ENCODE data around the gene FCHO2.
"Not testable (repeated sequence)": the region's sequence is repeated elsewhere in the genome, so short reads cannot be mapped to it uniquely, and the experiment has no call there.

DNA sequence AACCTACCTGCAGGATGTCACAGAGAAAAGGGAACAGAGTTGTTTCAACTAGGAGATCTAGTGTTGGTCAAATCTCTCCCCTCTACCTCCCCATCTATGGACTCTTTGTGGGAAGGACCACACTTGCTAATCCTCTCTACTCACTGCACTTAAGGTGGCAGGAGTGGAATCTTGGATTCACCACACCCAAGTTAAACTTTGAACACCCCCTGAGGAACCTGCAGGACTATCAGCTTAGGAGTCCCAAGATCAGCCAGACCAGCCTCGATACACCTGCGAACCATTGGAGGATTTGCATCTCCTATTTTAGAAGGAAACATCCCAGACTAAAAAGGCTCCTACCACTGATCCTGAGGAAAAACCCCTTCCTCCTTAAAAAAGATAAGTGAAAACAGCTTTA, 23.2 kb upstream of the FCHO2 start:
- not testable (repeated sequence) for TF ChIP-seq POLR2A (IDR thresholded peaks at IDR 0.05; ENCODE audit: extremely low read depth, insufficient read length); MYC (IDR thresholded peaks at IDR 0.05; ENCODE audit: low read depth, low read length)
- TF ChIP-seq, protein P1, sequence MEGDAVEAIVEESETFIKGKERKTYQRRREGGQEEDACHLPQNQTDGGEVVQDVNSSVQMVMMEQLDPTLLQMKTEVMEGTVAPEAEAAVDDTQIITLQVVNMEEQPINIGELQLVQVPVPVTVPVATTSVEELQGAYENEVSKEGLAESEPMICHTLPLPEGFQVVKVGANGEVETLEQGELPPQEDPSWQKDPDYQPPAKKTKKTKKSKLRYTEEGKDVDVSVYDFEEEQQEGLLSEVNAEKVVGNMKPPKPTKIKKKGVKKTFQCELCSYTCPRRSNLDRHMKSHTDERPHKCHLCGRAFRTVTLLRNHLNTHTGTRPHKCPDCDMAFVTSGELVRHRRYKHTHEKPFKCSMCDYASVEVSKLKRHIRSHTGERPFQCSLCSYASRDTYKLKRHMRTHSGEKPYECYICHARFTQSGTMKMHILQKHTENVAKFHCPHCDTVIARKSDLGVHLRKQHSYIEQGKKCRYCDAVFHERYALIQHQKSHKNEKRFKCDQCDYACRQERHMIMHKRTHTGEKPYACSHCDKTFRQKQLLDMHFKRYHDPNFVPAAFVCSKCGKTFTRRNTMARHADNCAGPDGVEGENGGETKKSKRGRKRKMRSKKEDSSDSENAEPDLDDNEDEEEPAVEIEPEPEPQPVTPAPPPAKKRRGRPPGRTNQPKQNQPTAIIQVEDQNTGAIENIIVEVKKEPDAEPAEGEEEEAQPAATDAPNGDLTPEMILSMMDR (IDR thresholded peaks at IDR 0.05; ENCODE audit: low read depth, low read length): not testable (repeated sequence)
- TF ChIP-seq, protein P2, sequence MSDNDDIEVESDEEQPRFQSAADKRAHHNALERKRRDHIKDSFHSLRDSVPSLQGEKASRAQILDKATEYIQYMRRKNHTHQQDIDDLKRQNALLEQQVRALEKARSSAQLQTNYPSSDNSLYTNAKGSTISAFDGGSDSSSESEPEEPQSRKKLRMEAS (IDR thresholded peaks at IDR 0.05; ENCODE audit: low read depth, low read length): not testable (repeated sequence)
